ENCODE results near the gene ROBO2.

Gene ROBO2

DNA sequence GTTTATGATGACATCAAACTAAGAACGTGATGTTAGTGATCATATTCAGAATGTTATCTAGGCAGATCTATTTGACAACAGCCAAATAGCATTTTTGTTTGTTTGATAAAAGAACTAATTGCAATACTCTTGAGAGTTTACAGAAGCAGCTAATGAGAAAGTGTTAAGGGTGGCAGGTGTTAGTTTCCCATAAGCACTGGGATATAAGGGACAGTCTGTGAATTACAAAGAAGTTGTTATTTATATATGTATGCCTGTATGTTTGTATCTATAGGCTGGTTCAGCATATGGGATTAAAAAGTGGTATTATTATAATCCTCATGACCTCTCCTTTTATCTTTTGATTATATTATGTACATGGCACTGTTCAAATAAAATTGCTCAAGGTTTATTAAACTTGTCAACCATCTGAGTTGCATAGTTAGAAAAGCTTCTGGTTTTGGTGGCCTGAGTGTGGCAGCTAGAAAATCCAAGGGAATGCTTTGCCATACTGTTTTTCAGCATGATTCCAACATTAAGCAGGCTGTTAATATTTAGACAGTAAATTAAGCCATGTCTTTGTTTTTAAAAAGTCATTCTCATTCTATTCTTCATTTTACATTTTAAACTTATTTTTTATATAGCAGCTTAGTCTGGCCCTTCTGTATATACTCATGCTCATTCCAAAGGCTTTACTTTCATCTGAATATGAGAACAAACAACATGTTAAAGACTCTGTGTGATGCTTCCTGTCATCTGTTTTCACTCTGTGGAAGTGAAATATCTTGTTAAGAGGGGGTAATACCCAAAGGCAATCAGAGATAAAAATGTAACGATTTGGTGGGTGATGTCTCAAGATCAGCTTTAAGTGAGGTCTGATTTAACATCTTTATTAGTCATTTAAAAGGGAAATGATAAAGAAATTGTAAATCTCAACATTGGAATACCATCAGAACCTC lies 13.1 kb downstream of the ROBO2 start:
- DNase-seq (ENCODE audit: low read depth in 2 of 2), result no peak

- no peak for DNase-seq (ENCODE audit: low read depth in 2 of 2)
Measured at GRCh38 chr3:77053795-77054194, 13.9 kb downstream of the ROBO2 start.

GRCh38 chr3:77055841-77056341 lies 16.0 kb downstream of the ROBO2 start:
- DNase-seq (ENCODE audit: low read depth in 2 of 2), result no peak

DNA sequence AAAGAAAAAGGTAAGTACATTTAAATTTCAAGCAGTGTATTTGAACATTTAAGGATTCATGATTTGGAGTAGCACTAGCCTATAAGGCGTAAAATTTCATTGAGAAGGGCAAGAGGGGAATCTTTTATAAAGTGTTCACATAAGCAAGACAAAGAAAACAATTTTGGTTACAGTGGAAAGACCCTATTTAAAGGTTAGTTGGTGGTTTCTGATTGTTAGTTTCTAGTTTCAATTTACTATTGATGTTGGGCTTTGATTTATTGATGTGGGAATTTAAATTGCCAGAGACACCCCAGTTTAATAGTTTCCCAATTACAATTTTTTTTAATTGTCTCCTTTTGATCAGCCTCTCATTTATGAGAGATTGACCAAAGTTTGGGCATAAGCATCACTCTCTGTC lies 19.5 kb downstream of the ROBO2 start:
- no peak for DNase-seq (ENCODE audit: low read depth in 2 of 2)

DNA sequence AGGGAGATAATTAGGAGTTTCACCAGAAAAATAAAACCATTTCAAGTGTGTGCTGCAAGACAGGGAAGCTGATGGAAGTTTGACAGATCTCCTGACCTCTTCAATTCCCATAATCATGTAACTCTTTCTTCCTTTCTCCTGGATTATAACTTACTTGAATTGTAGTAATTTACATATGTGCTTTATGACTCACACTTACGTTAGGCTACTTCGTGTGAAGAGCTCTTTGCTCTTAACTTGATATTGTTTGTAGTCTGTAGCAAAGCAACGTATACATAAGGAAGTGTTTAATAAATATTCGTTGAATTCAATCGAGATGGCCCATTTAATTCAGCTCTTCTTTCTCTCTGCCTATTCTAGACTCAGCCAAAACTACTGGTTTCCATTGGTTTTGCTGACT lies 23.5 kb downstream of the ROBO2 start:
- no peak for DNase-seq (ENCODE audit: low read depth in 2 of 2)

- DNase-seq (ENCODE audit: low read depth in 2 of 2), result no peak
Measured at GRCh38 chr3:77065750-77066149, 25.9 kb downstream of the ROBO2 start.

DNA sequence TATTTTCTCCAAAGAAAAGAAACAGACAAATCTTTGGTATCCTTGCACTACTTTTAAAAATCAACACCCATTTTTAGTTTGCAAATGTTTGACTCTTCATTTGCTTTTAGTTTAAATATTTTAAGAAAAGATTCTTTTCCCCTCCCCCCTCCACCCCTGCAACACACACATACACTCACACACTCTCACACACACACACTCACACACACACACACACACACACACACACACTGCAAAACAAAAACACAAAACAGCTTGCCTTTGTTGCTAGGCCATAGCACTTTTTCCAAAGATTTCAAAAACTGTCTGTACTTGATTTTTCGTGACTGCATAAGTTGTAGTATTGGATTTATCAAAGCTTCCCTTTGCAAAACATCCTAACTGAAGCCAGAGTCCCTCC lies 26.9 kb downstream of the ROBO2 start:
- no peak for DNase-seq (ENCODE audit: low read depth in 2 of 2)

DNA sequence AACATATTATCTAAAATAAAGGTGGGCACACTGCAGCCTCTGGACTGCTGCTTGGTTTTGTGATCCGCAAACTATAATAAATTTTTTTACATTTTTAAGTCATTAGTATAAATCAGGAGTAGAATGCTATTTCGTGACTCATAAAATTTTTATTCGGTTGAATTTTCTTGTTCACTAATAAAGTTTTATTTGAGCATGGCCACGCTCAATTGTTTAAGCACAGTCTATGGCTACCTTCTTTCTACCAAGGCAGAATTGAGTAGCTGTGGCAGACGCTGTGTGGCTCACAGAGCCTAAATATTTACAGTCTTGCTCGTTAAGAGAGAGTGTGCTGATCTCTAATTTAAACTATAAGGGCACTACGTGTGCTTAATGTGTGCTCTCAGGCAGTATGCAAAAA lies 28.9 kb downstream of the ROBO2 start:
- no peak for DNase-seq (ENCODE audit: low read depth in 2 of 2)

- no peak for DNase-seq (ENCODE audit: low read depth in 2 of 2)
Measured at GRCh38 chr3:77071364-77071763, 31.5 kb downstream of the ROBO2 start.

GRCh38 chr3:77071809-77072208 lies 31.9 kb downstream of the ROBO2 start:
- no peak for DNase-seq (ENCODE audit: low read depth in 2 of 2)

DNA sequence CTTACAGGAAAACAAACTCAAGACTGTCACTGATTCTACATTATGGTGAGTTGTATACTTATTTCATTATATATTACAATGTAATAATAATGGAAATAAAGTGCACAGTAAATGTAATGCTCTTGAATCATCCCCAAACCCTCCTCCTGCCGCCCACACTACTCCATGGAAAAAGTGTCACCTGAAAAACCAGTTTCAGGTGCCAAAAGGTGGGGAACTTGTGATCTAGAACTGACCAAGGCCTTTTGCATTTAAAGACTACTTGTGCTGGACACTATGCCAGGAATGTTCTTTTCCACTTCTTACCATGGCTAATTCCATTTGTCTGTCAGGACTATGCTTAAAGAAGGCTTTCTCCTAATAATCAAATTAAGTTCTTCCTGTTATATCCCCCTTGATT lies 32.3 kb downstream of the ROBO2 start:
- DNase-seq (ENCODE audit: low read depth in 2 of 2), result no peak

DNA sequence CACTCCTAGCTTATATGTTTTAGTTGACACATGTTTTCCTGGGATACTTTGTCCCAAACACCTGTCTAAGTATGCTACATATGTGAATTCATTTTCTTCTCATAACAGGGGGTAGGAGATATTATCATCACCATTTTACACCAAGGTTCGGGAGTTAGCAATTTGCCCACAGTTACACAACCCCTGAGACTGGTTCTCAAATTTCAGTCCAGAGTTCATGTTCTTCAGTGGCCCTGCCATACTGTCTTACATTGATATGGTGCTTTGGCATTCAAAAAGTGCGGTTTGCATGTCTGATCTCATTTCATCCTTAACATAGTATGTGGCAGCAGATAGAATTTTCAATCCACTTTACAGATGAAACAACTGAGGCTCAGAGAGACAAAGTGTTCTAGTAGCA lies 38.4 kb downstream of the ROBO2 start:
- DNase-seq (ENCODE audit: low read depth in 2 of 2), result no peak

DNA sequence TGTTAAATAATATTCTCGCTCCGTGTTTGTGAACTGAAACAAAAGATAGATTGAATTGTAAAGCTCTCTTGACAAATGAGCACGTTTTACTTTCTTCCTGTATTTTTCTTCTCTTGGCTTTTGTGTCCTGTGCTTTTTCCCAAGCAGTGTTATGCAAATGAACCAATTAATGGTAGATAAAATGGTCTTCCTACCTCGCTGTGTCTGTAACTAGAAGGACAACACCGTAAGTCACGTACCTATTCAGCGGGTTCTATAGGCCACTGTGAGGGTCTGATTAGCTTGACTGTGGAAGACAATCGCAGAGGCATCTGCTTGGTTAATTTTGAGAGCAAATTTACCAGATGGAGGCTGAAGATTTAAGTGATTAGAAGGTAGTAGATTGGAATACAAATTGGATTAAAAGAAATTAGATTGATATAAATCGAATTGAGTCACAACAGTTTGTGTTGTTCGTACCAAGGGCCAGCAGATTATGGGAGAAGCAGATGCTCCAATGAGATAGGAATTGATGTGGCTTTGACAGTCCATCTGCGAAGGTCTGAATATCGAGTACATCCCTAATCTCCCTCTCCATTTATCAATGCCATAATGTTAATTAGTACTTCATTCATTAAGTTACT lies 40.2 kb downstream of the ROBO2 start:
- DNase-seq (ENCODE audit: low read depth in 2 of 2), result no peak

- DNase-seq (ENCODE audit: low read depth in 2 of 2), result no peak
Measured at GRCh38 chr3:77081240-77081661, 41.4 kb downstream of the ROBO2 start.

GRCh38 chr3:77084511-77084910 lies 44.6 kb downstream of the ROBO2 start:
- DNase-seq (ENCODE audit: low read depth in 2 of 2), result no peak

DNA sequence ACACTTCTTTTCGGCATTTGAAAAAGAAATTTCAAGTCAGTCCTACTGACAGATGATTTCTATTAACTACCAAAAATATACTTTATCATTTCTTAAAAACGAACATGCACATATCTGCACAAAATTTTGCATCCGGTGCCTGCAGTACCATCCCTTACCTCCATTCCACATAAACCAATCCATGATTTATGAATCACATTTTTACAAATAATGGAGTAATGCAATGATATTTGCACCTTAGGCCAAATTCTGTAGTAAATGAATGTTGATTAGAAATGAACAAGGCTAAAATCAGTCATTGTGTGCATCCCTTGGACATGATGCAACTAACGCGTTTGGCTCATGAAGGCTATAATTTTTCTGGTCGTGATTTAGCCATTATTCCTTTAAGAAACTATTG lies 46.5 kb downstream of the ROBO2 start:
- no peak for DNase-seq (ENCODE audit: low read depth in 2 of 2)

DNA sequence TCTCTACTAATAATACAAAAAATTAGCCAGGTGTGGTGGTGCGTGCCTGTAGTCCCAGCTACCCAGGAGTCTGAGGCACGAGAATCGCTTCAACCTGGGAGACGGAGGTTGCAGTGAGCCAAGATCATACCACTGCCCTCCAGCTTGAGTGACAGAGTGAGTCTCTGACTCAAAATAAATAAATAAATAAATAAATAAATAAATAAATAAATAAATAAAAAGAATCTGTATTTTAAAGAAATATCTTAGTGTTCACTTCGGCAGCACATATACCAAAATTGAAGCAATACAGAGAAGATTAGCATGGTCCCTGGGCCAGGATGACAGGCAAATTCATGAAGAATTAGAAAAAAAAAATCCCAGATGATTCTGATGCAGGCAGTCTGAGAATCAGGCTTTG lies 51.9 kb downstream of the ROBO2 start:
- no peak for DNase-seq (ENCODE audit: low read depth in 2 of 2)

GRCh38 chr3:77093101-77093500 lies 53.2 kb downstream of the ROBO2 start:
- DNase-seq (ENCODE audit: low read depth in 2 of 2), result no peak

- DNase-seq (ENCODE audit: low read depth in 2 of 2), result no peak
Measured at GRCh38 chr3:77096145-77096544, 56.2 kb downstream of the ROBO2 start.

DNA sequence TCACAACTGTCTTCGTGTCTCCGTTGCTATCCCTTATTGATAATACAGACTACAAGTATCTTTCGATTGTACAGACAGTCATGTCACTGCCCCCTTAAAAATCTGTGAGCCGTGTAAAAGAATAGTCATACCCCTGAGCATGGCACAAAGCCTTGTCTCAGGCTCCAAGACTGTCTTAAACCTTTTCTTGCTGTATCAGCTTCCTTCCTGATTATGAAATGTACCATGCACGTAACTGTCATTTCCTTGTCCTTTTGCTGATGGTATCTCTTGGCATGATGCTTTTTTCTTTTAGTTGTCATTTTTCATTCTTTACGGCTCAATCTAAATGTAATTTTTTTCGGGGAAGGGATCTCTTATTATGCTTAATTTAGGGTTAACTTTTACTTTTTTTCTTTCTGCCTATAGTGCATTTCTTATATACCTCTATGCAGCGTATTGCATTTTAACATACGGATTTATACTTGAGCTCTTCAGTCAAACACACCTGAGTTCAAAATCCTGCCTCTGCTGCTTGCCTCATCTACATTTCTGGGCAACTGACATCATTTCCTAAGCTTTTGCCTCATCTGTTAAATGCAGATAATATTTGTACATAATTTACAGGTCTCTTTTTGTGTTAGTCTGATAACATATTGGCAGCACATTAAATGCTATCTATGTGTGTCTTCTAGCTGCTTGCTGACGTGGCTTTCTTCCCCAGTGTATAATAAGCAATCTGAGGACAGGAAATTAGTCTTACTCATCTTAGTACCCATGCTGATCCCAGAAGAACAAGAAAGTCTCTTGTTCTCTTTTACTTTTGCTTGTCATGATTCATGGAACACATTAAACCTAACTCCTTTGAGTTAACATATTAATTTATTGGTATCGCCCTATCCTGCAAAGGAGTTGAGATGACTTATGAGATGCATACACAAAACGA lies 57.3 kb downstream of the ROBO2 start:
- DNase-seq (ENCODE audit: low read depth in 2 of 2), result no peak

- DNase-seq (ENCODE audit: low read depth in 2 of 2), result no peak
Measured at GRCh38 chr3:77102951-77103769, 63.3 kb downstream of the ROBO2 start.
